ENCODE results near the gene AHRR. TPM values are rescaled to one million over a fixed set of nuclear protein-coding genes. Genes with fewer than 3 reads are reported as not detected.

AHRR gene
- total RNA-seq, 1 donor from 2014 or later: 2.6 TPM

GRCh38 chr5:359301-359897 lies 37.9 kb downstream of the AHRR start:
- TF ChIP-seq CTCF (IDR thresholded peaks at IDR 0.05; ENCODE audit: insufficient read depth, low read length, poor library complexity, severe bottlenecking): no peak
- DNase-seq (ENCODE audit: low read depth): no peak
- H3K36me3 ChIP-seq (ENCODE audit: control insufficient read depth, insufficient read depth, low read length): no peaks in the 10 kb centered on the region
- H3K4me3 ChIP-seq (ENCODE audit: low read depth, low read length): no peak overlapping the region
- no peaks in the 10 kb centered on the region for H3K27me3 ChIP-seq (ENCODE audit: control insufficient read depth, insufficient read depth, low read length)

- Histone ChIP-seq H3K27me3 (ENCODE audit: control insufficient read depth, insufficient read depth, low read length) (no peaks in the 10 kb centered on the region), H3K36me3 (ENCODE audit: control insufficient read depth, insufficient read depth, low read length) (no peaks in the 10 kb centered on the region), H3K4me3 (ENCODE audit: low read depth, low read length) (no peak overlapping the region)
- TF ChIP-seq CTCF (IDR thresholded peaks at IDR 0.05; ENCODE audit: insufficient read depth, low read length, poor library complexity, severe bottlenecking): no peak
- DNase-seq (ENCODE audit: low read depth): no peak
Observed at GRCh38 chr5:360257-361027, 38.9 kb downstream of the AHRR start.

- no peak for DNase-seq (ENCODE audit: low read depth)
- Histone ChIP-seq H3K4me3 (ENCODE audit: low read depth, low read length) (no peak overlapping the region), H3K36me3 (ENCODE audit: control insufficient read depth, insufficient read depth, low read length) (no peaks in the 10 kb centered on the region), H3K27me3 (ENCODE audit: control insufficient read depth, insufficient read depth, low read length) (no peaks in the 10 kb centered on the region)
- TF ChIP-seq CTCF (IDR thresholded peaks at IDR 0.05; ENCODE audit: insufficient read depth, low read length, poor library complexity, severe bottlenecking): no peak
Observed at GRCh38 chr5:362189-362588, 40.7 kb downstream of the AHRR start.

- H3K36me3 ChIP-seq (ENCODE audit: control insufficient read depth, insufficient read depth, low read length): no peaks in the 10 kb centered on the region
- H3K4me3 ChIP-seq (ENCODE audit: low read depth, low read length): no peak overlapping the region
- no peaks in the 10 kb centered on the region for H3K27me3 ChIP-seq (ENCODE audit: control insufficient read depth, insufficient read depth, low read length)
- no peak for DNase-seq (ENCODE audit: low read depth)
- TF ChIP-seq CTCF (IDR thresholded peaks at IDR 0.05; ENCODE audit: insufficient read depth, low read length, poor library complexity, severe bottlenecking): no peak
Observed at GRCh38 chr5:362978-363765, 41.7 kb downstream of the AHRR start.

GRCh38 chr5:364497-364896 lies 43.0 kb downstream of the AHRR start:
- no peak for DNase-seq (ENCODE audit: low read depth)
- Histone ChIP-seq H3K4me3 (ENCODE audit: low read depth, low read length) (no peak overlapping the region), H3K36me3 (ENCODE audit: control insufficient read depth, insufficient read depth, low read length) (no peaks in the 10 kb centered on the region), H3K27me3 (ENCODE audit: control insufficient read depth, insufficient read depth, low read length) (no peaks in the 10 kb centered on the region)
- TF ChIP-seq CTCF (IDR thresholded peaks at IDR 0.05; ENCODE audit: insufficient read depth, low read length, poor library complexity, severe bottlenecking): no peak
